SK-N-SH (cell line): ENCODE data around the gene PYGM. TPM values are rescaled to one million over a fixed set of nuclear protein-coding genes. Genes with fewer than 3 reads are reported as not detected.

ENCODE experiments used
- CTCF ChIA-PET: fragments of 300-600, 350-600 bp; formaldehyde crosslinking; extraction: SDS; loops from one replicate; lab custom pipeline; 2021; lab: Yijun Ruan, JAX
- POLR2A ChIA-PET: fragments of 350-600 bp; sonication (Branson Sonifier 250); formaldehyde crosslinking; extraction: SDS; loops from one replicate; lab custom pipeline; 2020; ENCODE audit warnings: antibody characterized with exemption, inconsistent platforms; lab: Yijun Ruan, JAX
- DNase-seq: peaks from one replicate; pipeline ENCODE4 v3.0.0; 2012
- H2AFZ ChIP-seq: fragments of 200-600 bp; sonication (generic); 2 replicates; pipeline ENCODE4 v1.8.1; 2016; ENCODE audit warnings: antibody characterized with exemption, mild to moderate bottlenecking, low read depth
- H3F3A ChIP-seq: fragments of 200-600 bp; sonication (generic); replicated peaks from 2 replicates; pipeline ENCODE3; 2016; ENCODE audit warnings: antibody characterized with exemption, mild to moderate bottlenecking; ENCODE audit not compliant: insufficient read depth
- H3K27ac ChIP-seq, 2 experiments: fragments of 200-500 bp in 1 of 2; fragments of 200-600 bp in 1 of 2; sonication (Bioruptor generic) in 1 of 2; sonication (generic), shearing (Covaris generic) in 1 of 2; 2 replicates each; pipeline versions ENCODE4 v1.5.1 to v1.6.1; 2014 to 2016; ENCODE audit warnings: low read depth in 2 of 2, inconsistent platforms in 1 of 2, low read length in 1 of 2, mild to moderate bottlenecking in 1 of 2, mixed read lengths in 1 of 2
- H3K27me3 ChIP-seq: fragments of 200-600 bp; sonication (generic), shearing (Covaris generic); 2 replicates; pipeline ENCODE4 v1.6.1; 2016; ENCODE audit warnings: mixed run types; ENCODE audit not compliant: insufficient read depth
- H3K36me3 ChIP-seq, 2 experiments: fragments of 200-500 bp in 1 of 2; fragments of 200-600 bp in 1 of 2; sonication (Bioruptor generic) in 1 of 2; sonication (generic) in 1 of 2; replicated peaks in 1 of 2; 2 replicates each; pipeline versions ENCODE3 to v1.5.1; 2014 to 2016; ENCODE audit warnings: low read length in 1 of 2, mild to moderate bottlenecking in 1 of 2; ENCODE audit not compliant: insufficient read depth in 2 of 2, control insufficient read depth in 1 of 2
- H3K4me1 ChIP-seq, 2 experiments: fragments of 200-500 bp in 1 of 2; fragments of 200-600 bp in 1 of 2; sonication (Bioruptor generic) in 1 of 2; sonication (generic), shearing (Covaris generic) in 1 of 2; 2 replicates each; pipeline versions ENCODE4 v1.5.1 to v1.6.1; 2014 to 2016; ENCODE audit warnings: low read depth in 1 of 2, low read length in 1 of 2, mixed run types in 1 of 2; ENCODE audit not compliant: insufficient read depth in 2 of 2, control insufficient read depth in 1 of 2
- H3K4me2 ChIP-seq: fragments of 200-600 bp; sonication (generic), shearing (Covaris generic); 2 replicates; pipeline ENCODE4 v1.6.1; 2017; ENCODE audit warnings: mixed run types
- H3K4me3 ChIP-seq, 2 experiments: fragments of 200-500 bp in 1 of 2; fragments of 200-600 bp in 1 of 2; sonication (Bioruptor generic) in 1 of 2; sonication (generic), shearing (Covaris generic) in 1 of 2; 2 replicates each; pipeline versions ENCODE4 v1.5.1 to v1.8.1; 2014 to 2016; ENCODE audit warnings: low read depth in 2 of 2, inconsistent platforms in 1 of 2, low read length in 1 of 2, mild to moderate bottlenecking in 1 of 2, mixed read lengths in 1 of 2, moderate library complexity in 1 of 2
- H3K79me2 ChIP-seq: fragments of 200-600 bp; sonication (generic); 2 replicates; pipeline ENCODE4 v1.8.1; 2017; ENCODE audit warnings: mild to moderate bottlenecking; ENCODE audit not compliant: insufficient read depth
- H3K9ac ChIP-seq: fragments of 200-600 bp; sonication (generic); 2 replicates; pipeline ENCODE4 v1.6.1; 2017; ENCODE audit warnings: mixed run types
- H3K9me2 ChIP-seq: fragments of 200-600 bp; sonication (generic); 2 replicates; pipeline ENCODE4 v1.6.1; 2017; ENCODE audit warnings: mixed run types
- H3K9me3 ChIP-seq: fragments of 200-600 bp; sonication (generic); 2 replicates; pipeline ENCODE4 v1.6.1; 2017; ENCODE audit warnings: mixed run types, mild to moderate bottlenecking, moderate library complexity
- H4K20me1 ChIP-seq: fragments of 200-600 bp; sonication (generic); 2 replicates; pipeline ENCODE4 v1.6.1; 2017; ENCODE audit warnings: mild to moderate bottlenecking, mixed run types; ENCODE audit not compliant: insufficient read depth
- CTCF ChIP-seq: fragments of 200-600 bp; sonication (generic); IDR thresholded peaks from 2 replicates; pipeline ENCODE4 v1.6.1; 2017; ENCODE audit warnings: antibody characterized with exemption, mild to moderate bottlenecking, moderate library complexity
- ELF1 ChIP-seq: IDR thresholded peaks from 2 replicates; pipeline ENCODE4 v1.4.0; 2012
- FOXJ3 ChIP-seq: sonication (generic); formaldehyde crosslinking; IDR thresholded peaks from 2 replicates; pipeline ENCODE4 v1.5.1; 2020; ENCODE audit warnings: mild to moderate bottlenecking, missing genetic modification reagents
- FOXM1 ChIP-seq: IDR thresholded peaks from 2 replicates; pipeline ENCODE4 v1.4.0; 2012; ENCODE audit warnings: low read depth, mild to moderate bottlenecking
- GATA2 ChIP-seq: sonication (generic); formaldehyde crosslinking; IDR thresholded peaks from 2 replicates; pipeline ENCODE4 v1.5.0; 2020; ENCODE audit warnings: mild to moderate bottlenecking, missing genetic modification reagents
- MXI1 ChIP-seq: IDR thresholded peaks from 2 replicates; pipeline ENCODE4 v1.6.1; 2012; ENCODE audit warnings: mild to moderate bottlenecking, low read depth, low read length, improper control_type of control experiment
- NFIC ChIP-seq: IDR thresholded peaks from 2 replicates; pipeline ENCODE4 v1.4.0; 2012; ENCODE audit warnings: borderline replicate concordance
- POLR2AphosphoS5 ChIP-seq: IDR thresholded peaks from 2 replicates; pipeline ENCODE4 v1.6.1; 2012; ENCODE audit warnings: low read depth, low read length
- RAD21 ChIP-seq: IDR thresholded peaks from 2 replicates; pipeline ENCODE4 v1.6.1; 2012; ENCODE audit warnings: mild to moderate bottlenecking, low read length
- SMC3 ChIP-seq: IDR thresholded peaks from 2 replicates; pipeline ENCODE4 v1.6.1; 2012; ENCODE audit warnings: low read depth, low read length, improper control_type of control experiment
- TAF1 ChIP-seq: IDR thresholded peaks from 2 replicates; pipeline ENCODE4 v1.6.1; 2012; ENCODE audit warnings: low read depth, mild to moderate bottlenecking, low read length, moderate library complexity, borderline replicate concordance
- TCF12 ChIP-seq: IDR thresholded peaks from 2 replicates; pipeline ENCODE4 v1.4.0; 2012
- TEAD4 ChIP-seq: IDR thresholded peaks from 2 replicates; pipeline ENCODE4 v1.4.0; 2012; ENCODE audit warnings: mild to moderate bottlenecking, borderline replicate concordance; ENCODE audit not compliant: insufficient read depth
- USF1 ChIP-seq: IDR thresholded peaks from 2 replicates; pipeline ENCODE4 v1.4.0; 2012; ENCODE audit warnings: low read depth, borderline replicate concordance
- YY1 ChIP-seq: IDR thresholded peaks from 2 replicates; pipeline ENCODE4 v1.4.0; 2012; ENCODE audit warnings: low read depth, mild to moderate bottlenecking
- ZBTB33 ChIP-seq: IDR thresholded peaks from 2 replicates; pipeline ENCODE4 v1.4.0; 2012; ENCODE audit warnings: low read depth, borderline replicate concordance
- WGBS: methylation state at CpG from one replicate; pipeline ENCODE4 v1.1.6; 2017; ENCODE audit warnings: low lambda C conversion rate; 5-methylcytosine and 5-hydroxymethylcytosine counted together
- polyA plus RNA-seq, 3 experiments: library from polyadenylated mRNA; depleted of rRNA; stranded (reverse); fragments of >200 nt; gene quantifications; 2 replicates each; pipeline ENCODE4 v1.2.3, GENCODE V29; 2012
- TF ChIP-seq, protein P1 (sequence below): IDR thresholded peaks from 2 replicates; pipeline ENCODE4 v1.6.1; 2012; ENCODE audit warnings: mild to moderate bottlenecking, low read depth, low read length, moderate library complexity
- TF ChIP-seq, protein P2 (sequence below): fragments of 150-350 bp; IDR thresholded peaks from 2 replicates; pipeline ENCODE4 v1.6.1; 2016; ENCODE audit warnings: mild to moderate bottlenecking, low read depth, low read length

PYGM gene
- polyA plus RNA-seq, 1 of the 3 experiments (the other 2 are of a cell fraction): 0.08 TPM

GRCh38 chr11:64770120-64770519 is 10.3 kb upstream of the PYGM start (continued):
- TF ChIP-seq, protein P1, sequence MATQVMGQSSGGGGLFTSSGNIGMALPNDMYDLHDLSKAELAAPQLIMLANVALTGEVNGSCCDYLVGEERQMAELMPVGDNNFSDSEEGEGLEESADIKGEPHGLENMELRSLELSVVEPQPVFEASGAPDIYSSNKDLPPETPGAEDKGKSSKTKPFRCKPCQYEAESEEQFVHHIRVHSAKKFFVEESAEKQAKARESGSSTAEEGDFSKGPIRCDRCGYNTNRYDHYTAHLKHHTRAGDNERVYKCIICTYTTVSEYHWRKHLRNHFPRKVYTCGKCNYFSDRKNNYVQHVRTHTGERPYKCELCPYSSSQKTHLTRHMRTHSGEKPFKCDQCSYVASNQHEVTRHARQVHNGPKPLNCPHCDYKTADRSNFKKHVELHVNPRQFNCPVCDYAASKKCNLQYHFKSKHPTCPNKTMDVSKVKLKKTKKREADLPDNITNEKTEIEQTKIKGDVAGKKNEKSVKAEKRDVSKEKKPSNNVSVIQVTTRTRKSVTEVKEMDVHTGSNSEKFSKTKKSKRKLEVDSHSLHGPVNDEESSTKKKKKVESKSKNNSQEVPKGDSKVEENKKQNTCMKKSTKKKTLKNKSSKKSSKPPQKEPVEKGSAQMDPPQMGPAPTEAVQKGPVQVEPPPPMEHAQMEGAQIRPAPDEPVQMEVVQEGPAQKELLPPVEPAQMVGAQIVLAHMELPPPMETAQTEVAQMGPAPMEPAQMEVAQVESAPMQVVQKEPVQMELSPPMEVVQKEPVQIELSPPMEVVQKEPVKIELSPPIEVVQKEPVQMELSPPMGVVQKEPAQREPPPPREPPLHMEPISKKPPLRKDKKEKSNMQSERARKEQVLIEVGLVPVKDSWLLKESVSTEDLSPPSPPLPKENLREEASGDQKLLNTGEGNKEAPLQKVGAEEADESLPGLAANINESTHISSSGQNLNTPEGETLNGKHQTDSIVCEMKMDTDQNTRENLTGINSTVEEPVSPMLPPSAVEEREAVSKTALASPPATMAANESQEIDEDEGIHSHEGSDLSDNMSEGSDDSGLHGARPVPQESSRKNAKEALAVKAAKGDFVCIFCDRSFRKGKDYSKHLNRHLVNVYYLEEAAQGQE: no peak
- TF ChIP-seq YY1 (no peak), MXI1 (no peak), NFIC (no peak), FOXM1 (no peak)
- TF ChIP-seq, protein P2, sequence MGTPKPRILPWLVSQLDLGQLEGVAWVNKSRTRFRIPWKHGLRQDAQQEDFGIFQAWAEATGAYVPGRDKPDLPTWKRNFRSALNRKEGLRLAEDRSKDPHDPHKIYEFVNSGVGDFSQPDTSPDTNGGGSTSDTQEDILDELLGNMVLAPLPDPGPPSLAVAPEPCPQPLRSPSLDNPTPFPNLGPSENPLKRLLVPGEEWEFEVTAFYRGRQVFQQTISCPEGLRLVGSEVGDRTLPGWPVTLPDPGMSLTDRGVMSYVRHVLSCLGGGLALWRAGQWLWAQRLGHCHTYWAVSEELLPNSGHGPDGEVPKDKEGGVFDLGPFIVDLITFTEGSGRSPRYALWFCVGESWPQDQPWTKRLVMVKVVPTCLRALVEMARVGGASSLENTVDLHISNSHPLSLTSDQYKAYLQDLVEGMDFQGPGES: no peak

DNA sequence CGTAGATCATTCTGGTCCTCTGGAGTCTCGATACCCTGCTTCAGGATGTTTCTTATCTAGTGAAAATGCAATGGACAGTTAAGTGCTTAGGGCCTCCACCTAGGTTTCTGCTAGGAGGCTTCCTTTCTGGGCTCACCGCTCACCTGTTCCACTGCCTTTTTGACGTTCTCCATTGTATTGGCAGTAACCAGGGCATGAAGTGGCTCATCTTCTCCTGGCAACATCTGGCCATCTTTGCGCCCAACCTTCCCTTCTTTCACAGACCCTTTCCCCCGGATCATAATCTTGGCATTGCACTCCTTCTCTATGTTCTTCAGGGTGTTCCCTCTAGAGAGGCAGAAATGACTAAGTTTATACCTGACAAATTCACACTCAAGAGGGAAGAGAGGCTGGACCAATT is 9.5 kb upstream of the PYGM start:
- peaks cover 87 to 96% of the 10 kb centered on the region in 2 experiments for H3K36me3 ChIP-seq
- ChIA-PET POLR2A (no interaction called here), CTCF (interaction anchor here (1.5 to 2.4 kb wide), 3 partner anchors 78 to 117 kb away, joined by 3 to 10 read pairs (median 6); no protein-coding TSS in a partner anchor)
- H3K9me3 ChIP-seq: no peaks in the 10 kb centered on the region
- H3K4me3 ChIP-seq: no peak overlapping the region
- no peaks in the 10 kb centered on the region for H3K27me3 ChIP-seq
- no peak overlapping the region for H3K4me2 ChIP-seq
- H3F3A ChIP-seq: peaks cover 43% of the 10 kb centered on the region
- WGBS: 98% methylated on average over 6 of the region's 6 CpGs
- H3K27ac ChIP-seq: 0 out of 4 replicates have a peak overlapping the region, but pooled peaks of 1 of the 2 experiments have one; percentile 3
- H3K9ac ChIP-seq: no peak overlapping the region
- H3K9me2 ChIP-seq: no peaks in the 10 kb centered on the region
- no peak for DNase-seq
- H3K4me1 ChIP-seq: peaks cover 0 to 3% of the 10 kb centered on the region in 2 experiments; a peak in 3 of 4 replicates
- no peak overlapping the region for H2AFZ ChIP-seq
- peaks cover 88% of the 10 kb centered on the region for H4K20me1 ChIP-seq
- H3K79me2 ChIP-seq: peaks cover 78% of the 10 kb centered on the region
- no peak for TF ChIP-seq CTCF
- TF ChIP-seq POLR2AphosphoS5: no peak
- TF ChIP-seq USF1: no peak
- no peak for TF ChIP-seq ZBTB33
- TF ChIP-seq ELF1: no peak
- TF ChIP-seq NFIC: no peak
- TF ChIP-seq TAF1: no peak
- TF ChIP-seq GATA2: no peak
- TF ChIP-seq SMC3: no peak
- no peak for TF ChIP-seq FOXM1
- no peak for TF ChIP-seq TEAD4
- no peak for TF ChIP-seq RAD21
- no peak for TF ChIP-seq TCF12
- no peak for TF ChIP-seq FOXJ3 (CRISPR knock-in tag)
- TF ChIP-seq, protein P1: no peak
